NB4 (cell line): Measurements from ENCODE around the gene RHBDL3.

Experiments used
- MAX ChIP-seq: IDR thresholded peaks from 2 replicates; pipeline ENCODE4 v1.6.1; 2011; ENCODE audit warnings: low read depth, low read length
- MYC ChIP-seq: IDR thresholded peaks from 2 replicates; pipeline ENCODE4 v1.6.1; 2011; ENCODE audit warnings: low read depth, low read length
- POLR2A ChIP-seq: IDR thresholded peaks from 2 replicates; pipeline ENCODE4 v1.6.1; 2011; ENCODE audit warnings: mild to moderate bottlenecking; ENCODE audit not compliant: insufficient read length; ENCODE audit errors: extremely low read depth
- TF ChIP-seq, protein P1 (sequence below): IDR thresholded peaks from one replicate; pipeline ENCODE4 v1.5.1; 2012; ENCODE audit warnings: low read depth, low read length

DNA sequence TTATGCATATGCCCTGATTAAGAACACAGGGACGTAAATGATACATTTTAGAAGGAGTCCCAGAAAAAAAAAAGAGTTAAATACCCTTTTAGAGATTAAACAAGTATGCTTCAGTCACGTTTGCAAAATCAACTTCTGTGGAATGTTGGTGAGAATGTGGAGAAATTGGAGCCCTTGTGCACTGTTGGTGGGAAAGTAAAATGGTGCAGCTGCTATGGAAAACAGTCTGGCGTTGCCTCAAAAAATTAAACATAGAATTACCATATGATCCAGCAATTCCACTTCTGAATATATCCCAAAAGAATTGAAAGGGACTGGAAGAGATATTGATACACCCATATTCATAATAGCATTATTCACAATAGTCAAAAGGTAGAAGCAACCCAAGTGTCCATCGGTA, 26.5 kb downstream of the RHBDL3 start:
- TF ChIP-seq, protein P1, sequence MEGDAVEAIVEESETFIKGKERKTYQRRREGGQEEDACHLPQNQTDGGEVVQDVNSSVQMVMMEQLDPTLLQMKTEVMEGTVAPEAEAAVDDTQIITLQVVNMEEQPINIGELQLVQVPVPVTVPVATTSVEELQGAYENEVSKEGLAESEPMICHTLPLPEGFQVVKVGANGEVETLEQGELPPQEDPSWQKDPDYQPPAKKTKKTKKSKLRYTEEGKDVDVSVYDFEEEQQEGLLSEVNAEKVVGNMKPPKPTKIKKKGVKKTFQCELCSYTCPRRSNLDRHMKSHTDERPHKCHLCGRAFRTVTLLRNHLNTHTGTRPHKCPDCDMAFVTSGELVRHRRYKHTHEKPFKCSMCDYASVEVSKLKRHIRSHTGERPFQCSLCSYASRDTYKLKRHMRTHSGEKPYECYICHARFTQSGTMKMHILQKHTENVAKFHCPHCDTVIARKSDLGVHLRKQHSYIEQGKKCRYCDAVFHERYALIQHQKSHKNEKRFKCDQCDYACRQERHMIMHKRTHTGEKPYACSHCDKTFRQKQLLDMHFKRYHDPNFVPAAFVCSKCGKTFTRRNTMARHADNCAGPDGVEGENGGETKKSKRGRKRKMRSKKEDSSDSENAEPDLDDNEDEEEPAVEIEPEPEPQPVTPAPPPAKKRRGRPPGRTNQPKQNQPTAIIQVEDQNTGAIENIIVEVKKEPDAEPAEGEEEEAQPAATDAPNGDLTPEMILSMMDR = no peak
- TF ChIP-seq POLR2A = no peak
- TF ChIP-seq MAX = no peak
- TF ChIP-seq MYC = no peak
